Astrocyte (in vitro differentiated cells and primary cell): Measurements from ENCODE around the gene LACRT.

Experiments
- CTCF ChIP-seq: IDR thresholded peaks from 2 replicates; pipeline ENCODE4 v1.5.1; 2011; ENCODE audit warnings: low read depth, mild to moderate bottlenecking, inconsistent platforms, low read length, moderate library complexity; ENCODE audit not compliant: insufficient read depth
- EZH2 ChIP-seq: IDR thresholded peaks from 2 replicates; pipeline ENCODE4 v1.6.1; 2012; ENCODE audit warnings: mild to moderate bottlenecking, low read length, inconsistent platforms; ENCODE audit not compliant: insufficient read depth

GRCh38 chr12:54585243-54585642, 49.5 kb downstream of the LACRT start:
- no peak for TF ChIP-seq EZH2
- TF ChIP-seq CTCF, result no peak
